ENCODE measurements around the gene DGKQ. TPM values are rescaled to one million over a fixed set of nuclear protein-coding genes. Genes with fewer than 3 reads are reported as not detected.
"Not testable (repeated sequence)": the region's sequence is repeated elsewhere in the genome, so short reads cannot be mapped to it uniquely, and the experiment has no call there.

DGKQ gene
- total RNA-seq, 2 donors from 2014 or later = 5.1 to 5.6 TPM

GRCh38 chr4:1011666-1012033 lies 38.3 kb upstream of the DGKQ start:
- no peak for ATAC-seq
- DNase-seq = no peak
- intact Hi-C loops (cut with DNase I) = no loop called here

GRCh38 chr4:1011022-1011665 lies 37.8 kb upstream of the DGKQ start, which contains the start of gene FGFRL1:
TSS of gene FGFRL1 (plus strand) at chr4:1011626. CDS start at chr4:1012486, 860 bp downstream.
- intact Hi-C loops (cut with DNase I) = no loop called here
- DNase-seq (peak; percentile 96), ATAC-seq (peak; percentile 61 to 75)

- ATAC-seq = peak; percentile 45 to 71
- intact Hi-C loops (cut with DNase I) = no loop called here
- DNase-seq = peak; percentile 84
Observed at GRCh38 chr4:1010395-1011021, 37.1 kb upstream of the DGKQ start.

DNA sequence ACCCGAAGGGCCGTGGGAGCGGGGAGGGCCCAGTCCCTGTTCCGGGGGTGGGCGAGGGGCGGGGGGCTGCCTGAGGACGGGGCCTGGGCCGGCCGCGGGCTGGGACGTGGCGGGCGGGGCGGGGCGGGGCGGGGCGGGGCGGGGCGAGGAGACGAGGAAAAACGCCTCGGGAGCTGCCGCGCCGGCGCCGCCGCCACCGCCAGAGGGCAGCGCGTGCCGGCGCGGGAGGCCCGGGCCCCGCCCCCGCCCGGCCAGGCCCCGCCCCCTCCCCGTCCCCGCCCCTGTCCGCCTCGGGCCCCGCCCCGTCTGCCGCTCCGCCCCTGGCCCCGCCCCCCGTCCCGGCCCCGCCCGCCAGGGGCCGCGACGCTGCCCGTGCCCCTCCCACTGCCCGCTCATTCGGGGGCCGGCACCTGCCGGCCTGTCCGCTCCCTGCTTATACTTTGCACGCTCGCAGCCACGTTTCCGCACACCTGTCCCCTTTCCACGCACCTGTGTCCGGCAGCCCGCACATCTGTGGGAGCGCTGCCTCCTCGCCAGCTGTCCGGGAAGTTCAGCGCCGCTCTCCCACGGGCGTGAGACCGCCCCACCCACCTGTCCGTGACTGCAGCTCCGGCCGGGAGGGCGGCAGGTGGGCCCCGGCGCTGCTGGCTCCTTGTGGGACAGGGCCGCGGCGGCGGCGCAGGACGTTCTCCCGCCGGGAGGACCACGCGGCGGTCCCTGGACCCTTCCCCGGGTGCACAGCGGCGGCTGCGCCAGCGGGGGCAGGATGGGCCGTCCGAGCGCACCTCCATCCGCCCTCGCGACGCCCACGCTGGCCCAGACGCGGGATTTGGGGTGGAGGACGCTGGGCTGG lies 36.4 kb upstream of the DGKQ start:
- peak; percentile 71 for DNase-seq
- intact Hi-C loops (cut with DNase I) = no loop called here
- peak; percentile 78 to 82 for ATAC-seq

DNA sequence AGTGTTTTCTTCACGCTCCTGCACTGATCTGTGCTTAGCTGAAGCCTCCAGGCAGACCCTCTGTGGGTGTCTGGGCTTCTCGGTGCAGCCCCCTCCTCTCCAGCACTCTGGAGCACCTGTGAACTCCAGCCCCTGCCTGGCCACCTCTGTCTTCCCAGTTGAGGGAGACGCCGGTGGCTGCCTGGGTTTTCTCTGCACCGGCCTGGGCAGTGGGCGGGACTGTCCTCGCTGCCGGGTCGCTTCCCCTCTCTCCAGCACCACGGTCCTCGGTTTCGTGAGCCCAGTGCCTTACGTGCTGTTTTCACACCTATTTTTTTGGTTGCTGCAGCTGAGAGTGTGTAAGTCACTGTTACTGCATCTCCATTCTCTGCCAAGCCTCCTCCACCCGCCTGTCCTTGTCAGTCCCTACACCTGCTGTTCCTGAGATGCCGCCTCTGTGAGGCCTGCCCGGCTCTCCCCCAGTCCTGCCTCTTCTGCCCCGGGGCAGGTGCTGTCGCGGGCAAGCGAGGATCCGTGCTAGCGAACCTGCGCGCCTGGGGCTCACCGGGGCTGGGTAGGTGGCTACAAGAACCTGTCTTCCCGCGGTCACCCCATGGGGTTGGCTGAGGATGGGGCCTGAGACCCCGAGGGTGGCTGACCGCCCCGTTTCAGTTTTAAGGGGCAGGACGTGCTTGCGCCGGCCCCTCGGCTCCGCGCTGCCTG lies 35.6 kb upstream of the DGKQ start:
- no peak for DNase-seq
- no peak for ATAC-seq
- intact Hi-C loops (cut with DNase I) = no loop called here

GRCh38 chr4:1006856-1007255 lies 33.5 kb upstream of the DGKQ start:
- no peak for ATAC-seq
- intact Hi-C loops (cut with DNase I) = no loop called here
- DNase-seq = no peak

- intact Hi-C loops (cut with DNase I) = no loop called here
- no peak for DNase-seq
- ATAC-seq = no peak
Observed at GRCh38 chr4:1004557-1005485, 31.5 kb upstream of the DGKQ start.

GRCh38 chr4:1004071-1004418 lies 30.7 kb upstream of the DGKQ start:
- DNase-seq (no peak), ATAC-seq (no peak)
- intact Hi-C loops (cut with DNase I) = no loop called here

DNA sequence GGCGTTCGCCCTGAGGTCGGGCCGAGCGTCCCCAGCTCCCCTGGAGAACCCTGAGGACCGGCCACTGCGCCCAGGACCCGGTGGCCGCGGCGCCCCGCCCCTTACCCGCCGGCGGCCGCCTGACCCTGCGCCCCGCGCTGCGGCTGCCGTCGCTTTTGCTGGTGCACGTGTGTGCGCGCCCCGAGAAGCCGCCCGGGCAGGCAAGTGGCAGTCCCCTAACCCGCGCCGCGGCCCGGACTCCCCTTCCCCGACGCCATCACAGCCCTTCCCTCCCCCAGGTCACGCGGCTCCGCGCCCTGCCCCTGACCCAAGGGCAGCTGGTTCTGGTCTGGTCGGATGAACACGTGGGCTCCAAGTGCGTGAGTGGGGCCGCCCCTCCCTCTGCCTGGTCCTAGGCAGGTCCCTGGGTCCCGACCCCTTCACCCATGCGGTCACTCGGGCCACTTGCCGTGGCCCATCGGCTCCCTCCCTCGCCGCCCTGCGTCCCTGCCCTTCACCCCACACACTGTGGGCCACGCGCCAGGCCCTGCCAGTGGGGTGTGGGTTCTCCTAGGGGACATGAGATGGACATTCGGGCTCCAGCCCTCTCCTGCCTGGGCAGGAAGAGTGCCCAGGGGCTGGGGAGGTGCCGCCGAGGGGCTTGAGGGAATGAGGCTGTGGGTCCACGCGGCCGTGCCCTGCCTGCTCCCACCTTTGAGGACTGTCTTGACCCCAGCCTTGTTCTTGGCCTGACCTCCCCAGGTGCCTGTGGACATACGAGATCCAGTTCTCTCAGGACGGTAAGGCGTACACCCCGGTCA lies 30.1 kb upstream of the DGKQ start:
- DNase-seq = no peak
- ATAC-seq = peak in 1 of 2 donors; percentile 38
- intact Hi-C loops (cut with DNase I) = no loop called here

- intact Hi-C loops (cut with DNase I) = no loop called here
- no peak for ATAC-seq
- no peak for DNase-seq
Observed at GRCh38 chr4:1002631-1003251, 29.4 kb upstream of the DGKQ start.

- DNase-seq (no peak), ATAC-seq (peak in 1 of 2 donors; percentile 3)
- intact Hi-C loops (cut with DNase I) = no loop called here
Observed at GRCh38 chr4:1002131-1002630, 28.8 kb upstream of the DGKQ start.

DNA sequence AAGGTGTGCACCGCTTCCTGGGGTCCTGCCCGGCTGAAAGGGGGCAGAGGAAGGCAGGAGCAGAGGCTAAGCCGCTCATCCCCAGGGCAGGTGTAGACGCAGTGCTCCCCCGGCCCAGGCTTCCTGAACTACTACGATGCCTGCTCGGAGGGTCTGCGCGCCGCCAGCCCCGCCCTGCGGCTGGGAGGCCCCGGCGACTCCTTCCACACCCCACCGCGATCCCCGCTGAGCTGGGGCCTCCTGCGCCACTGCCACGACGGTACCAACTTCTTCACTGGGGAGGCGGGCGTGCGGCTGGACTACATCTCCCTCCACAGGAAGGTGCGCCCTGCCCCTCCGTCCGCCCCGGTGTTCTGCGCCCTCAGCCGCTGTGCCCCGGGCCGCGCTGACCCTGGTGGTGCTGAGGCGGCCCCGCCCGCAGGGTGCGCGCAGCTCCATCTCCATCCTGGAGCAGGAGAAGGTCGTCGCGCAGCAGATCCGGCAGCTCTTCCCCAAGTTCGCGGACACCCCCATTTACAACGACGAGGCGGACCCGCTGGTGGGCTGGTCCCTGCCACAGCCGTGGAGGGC lies 28.3 kb upstream of the DGKQ start:
- no peak for ATAC-seq
- DNase-seq = no peak
- intact Hi-C loops (cut with DNase I) = no loop called here

- intact Hi-C loops (cut with DNase I) = no loop called here
- DNase-seq (no peak), ATAC-seq (no peak)
Observed at GRCh38 chr4:1000686-1001260, 27.4 kb upstream of the DGKQ start.

DNA sequence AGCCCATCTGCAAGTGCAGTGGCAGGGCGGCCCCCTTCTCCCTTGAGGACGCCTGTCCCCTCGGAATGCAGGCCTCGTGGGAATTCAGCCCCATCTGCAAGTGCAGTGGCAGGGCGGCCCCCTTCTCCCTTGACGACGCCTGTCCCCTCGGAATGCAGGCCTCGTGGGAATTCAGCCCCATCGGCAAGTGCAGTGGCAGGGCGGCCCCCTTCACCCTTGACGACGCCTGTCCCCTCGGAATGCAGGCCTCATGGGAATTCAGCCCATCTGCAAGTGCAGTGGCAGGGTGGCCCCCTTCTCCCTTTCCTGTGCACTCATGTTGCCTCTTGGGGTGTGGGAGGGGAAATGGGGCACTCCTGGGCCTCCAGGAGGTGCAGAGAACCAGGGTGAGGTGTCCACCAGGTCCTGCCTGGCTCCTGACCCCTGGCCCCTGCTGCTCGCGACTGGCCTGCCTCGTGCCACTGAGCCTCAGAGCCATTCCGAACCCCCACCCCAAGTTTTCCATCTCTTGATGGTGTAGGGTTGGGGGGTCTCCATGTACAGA lies 26.6 kb upstream of the DGKQ start:
- intact Hi-C loops (cut with DNase I) = no loop called here
- DNase-seq = no peak
- ATAC-seq = no peak

- intact Hi-C loops (cut with DNase I); ATAC-seq; DNase-seq: not testable (repeated sequence)
Observed at GRCh38 chr4:999240-999863, 26.0 kb upstream of the DGKQ start.

Data from left cardiac atrium (tissue), 4 donors.